ENCODE data around the gene RACGAP1. TPM values are rescaled to one million over a fixed set of nuclear protein-coding genes. Genes with fewer than 3 reads are reported as not detected.
"Not testable (repeated sequence)": the region's sequence is repeated elsewhere in the genome, so short reads cannot be mapped to it uniquely, and the experiment has no call there.

The RACGAP1 gene
- polyA plus RNA-seq, 3 donors: 3.1 to 5.4 (median 3.6) TPM

DNA sequence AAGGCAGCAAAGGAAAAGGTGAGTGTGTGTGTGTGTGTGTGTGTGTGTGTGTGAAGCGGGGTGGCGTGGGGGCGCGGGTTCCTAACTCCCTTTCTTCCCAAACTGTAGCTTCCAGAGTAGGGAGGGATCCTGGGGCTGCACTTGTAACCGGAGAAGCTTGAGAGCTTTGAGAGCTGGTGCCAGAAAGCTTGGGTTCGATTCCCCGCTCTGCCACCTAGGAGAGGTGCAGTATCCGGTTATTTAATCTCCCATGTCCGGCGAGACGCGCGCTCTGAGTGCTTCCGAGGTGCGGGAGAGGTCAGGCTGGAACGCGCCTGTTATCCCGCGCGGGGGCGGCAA lies 7.2 kb upstream of the RACGAP1 start:
- no peak for DNase-seq
- Mint-ChIP-seq H3K27ac (peak overlapping the region in 4 of 7 donors; percentile 46 to 87 (median 69)), H3K36me3 (peaks cover 13 to 26% of the 10 kb centered on the region in 2 donors), H3K27me3 (ENCODE audit: low read depth in 3 of 3) (peaks cover 2% of the 10 kb centered on the region in 3 donors), H3K9me3 (no peaks in the 10 kb centered on the region), H3K4me1 (peaks cover 30% of the 10 kb centered on the region), H3K4me3 (peak overlapping the region; percentile 90 to 96)
- Histone ChIP-seq H3K9ac (ENCODE audit: insufficient read depth, low read length, poor library complexity, severe bottlenecking) (peak overlapping the region; percentile 85), H3K9me3 (replicated peaks in 1 of 2; ENCODE audit: control insufficient read depth in 1 of 2, insufficient read depth in 1 of 2, low read length in 2 of 2) (no peaks in the 10 kb centered on the region), H2AFZ (ENCODE audit: insufficient read depth, low read depth, low read length, poor library complexity, severe bottlenecking) (peak overlapping the region; percentile 99), H4K20me1 (ENCODE audit: insufficient read depth, low read length) (no peaks in the 10 kb centered on the region), H3K4me1 (ENCODE audit: control insufficient read depth in 1 of 2, insufficient read depth in 2 of 2, low read length in 2 of 2) (peaks cover 22 to 23% of the 10 kb centered on the region in 2 donors), H3K79me2 (ENCODE audit: insufficient read depth, low read length) (peaks cover 7% of the 10 kb centered on the region), H3K27ac (ENCODE audit: low read depth in 1 of 2, low read length in 2 of 2) (peak overlapping the region; percentile 79 to 93), H3K4me3 (replicated peaks in 1 of 3; ENCODE audit: low read depth in 2 of 3, low read length in 3 of 3) (peak overlapping the region; percentile 67 to 92 (median 84)), H3K36me3 (replicated peaks in 1 of 2; ENCODE audit: control insufficient read depth in 1 of 2, insufficient read depth in 2 of 2, low read length in 2 of 2) (peaks cover 4 to 11% of the 10 kb centered on the region in 2 donors), H3K27me3 (ENCODE audit: control insufficient read depth in 2 of 2, insufficient read depth in 2 of 2, low read length in 2 of 2) (no peaks in the 10 kb centered on the region), H3K4me2 (replicated peaks; ENCODE audit: extremely low read depth, low read length, poor library complexity, severe bottlenecking) (peak overlapping the region; percentile 95)
- intact Hi-C loops (cut with micrococcal nuclease): no loop called here
- WGBS (ENCODE audit: insufficient coverage): 18% methylated on average over 13 of the region's 21 CpGs
- TF ChIP-seq, protein P1, sequence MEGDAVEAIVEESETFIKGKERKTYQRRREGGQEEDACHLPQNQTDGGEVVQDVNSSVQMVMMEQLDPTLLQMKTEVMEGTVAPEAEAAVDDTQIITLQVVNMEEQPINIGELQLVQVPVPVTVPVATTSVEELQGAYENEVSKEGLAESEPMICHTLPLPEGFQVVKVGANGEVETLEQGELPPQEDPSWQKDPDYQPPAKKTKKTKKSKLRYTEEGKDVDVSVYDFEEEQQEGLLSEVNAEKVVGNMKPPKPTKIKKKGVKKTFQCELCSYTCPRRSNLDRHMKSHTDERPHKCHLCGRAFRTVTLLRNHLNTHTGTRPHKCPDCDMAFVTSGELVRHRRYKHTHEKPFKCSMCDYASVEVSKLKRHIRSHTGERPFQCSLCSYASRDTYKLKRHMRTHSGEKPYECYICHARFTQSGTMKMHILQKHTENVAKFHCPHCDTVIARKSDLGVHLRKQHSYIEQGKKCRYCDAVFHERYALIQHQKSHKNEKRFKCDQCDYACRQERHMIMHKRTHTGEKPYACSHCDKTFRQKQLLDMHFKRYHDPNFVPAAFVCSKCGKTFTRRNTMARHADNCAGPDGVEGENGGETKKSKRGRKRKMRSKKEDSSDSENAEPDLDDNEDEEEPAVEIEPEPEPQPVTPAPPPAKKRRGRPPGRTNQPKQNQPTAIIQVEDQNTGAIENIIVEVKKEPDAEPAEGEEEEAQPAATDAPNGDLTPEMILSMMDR (IDR thresholded peaks at IDR 0.05): no peak

DNA sequence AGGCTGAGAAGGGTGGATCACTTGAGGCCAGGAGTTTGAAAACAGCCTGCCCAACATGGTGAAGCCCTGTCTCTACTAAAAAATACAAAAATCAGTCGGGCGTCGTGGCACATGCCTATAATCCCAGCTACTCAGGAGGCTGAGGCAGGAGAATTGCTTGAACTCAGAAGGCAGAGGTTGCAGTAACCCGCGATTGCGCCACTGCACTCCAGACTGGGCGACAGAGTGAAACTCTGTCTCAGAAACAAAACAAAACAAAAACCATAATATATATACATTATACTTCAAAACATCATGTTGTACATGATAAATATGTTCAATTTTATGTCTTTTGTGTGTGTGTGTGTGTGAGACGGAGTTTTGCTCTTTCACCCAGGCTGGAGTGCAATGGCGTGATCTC lies 5.2 kb upstream of the RACGAP1 start:
- H3K4me3 ChIP-seq (replicated peaks in 1 of 3; ENCODE audit: low read depth in 2 of 3, low read length in 3 of 3); H3K9me3 ChIP-seq (replicated peaks in 1 of 2; ENCODE audit: control insufficient read depth in 1 of 2, insufficient read depth in 1 of 2, low read length in 2 of 2); H3K4me3 Mint-ChIP-seq; H3K27ac ChIP-seq (ENCODE audit: low read depth in 1 of 2, low read length in 2 of 2); H4K20me1 ChIP-seq (ENCODE audit: insufficient read depth, low read length); H2AFZ ChIP-seq (ENCODE audit: insufficient read depth, low read depth, low read length, poor library complexity, severe bottlenecking); H3K27ac Mint-ChIP-seq; H3K9ac ChIP-seq (ENCODE audit: insufficient read depth, low read length, poor library complexity, severe bottlenecking); H3K9me3 Mint-ChIP-seq; H3K79me2 ChIP-seq (ENCODE audit: insufficient read depth, low read length); intact Hi-C loops (cut with micrococcal nuclease); H3K27me3 ChIP-seq (ENCODE audit: control insufficient read depth in 2 of 2, insufficient read depth in 2 of 2, low read length in 2 of 2); DNase-seq; H3K4me2 ChIP-seq (replicated peaks; ENCODE audit: extremely low read depth, low read length, poor library complexity, severe bottlenecking); H3K27me3 Mint-ChIP-seq (ENCODE audit: low read depth in 3 of 3): not testable (repeated sequence)
- Histone ChIP-seq H3K36me3 (replicated peaks in 1 of 2; ENCODE audit: control insufficient read depth in 1 of 2, insufficient read depth in 2 of 2, low read length in 2 of 2) (peaks cover 4 to 16% of the 10 kb centered on the region in 2 donors), H3K4me1 (ENCODE audit: control insufficient read depth in 1 of 2, insufficient read depth in 2 of 2, low read length in 2 of 2) (peaks cover 23 to 27% of the 10 kb centered on the region in 2 donors)
- Mint-ChIP-seq H3K4me1 (peaks cover 32% of the 10 kb centered on the region), H3K36me3 (peaks cover 18 to 33% of the 10 kb centered on the region in 2 donors)
- 78% methylated on average over 4 of the region's 9 CpGs for WGBS (ENCODE audit: insufficient coverage)

Measured in CD14-positive monocyte (primary cell).